ENCODE results near the gene ZC3H18.

Gene ZC3H18

DNA sequence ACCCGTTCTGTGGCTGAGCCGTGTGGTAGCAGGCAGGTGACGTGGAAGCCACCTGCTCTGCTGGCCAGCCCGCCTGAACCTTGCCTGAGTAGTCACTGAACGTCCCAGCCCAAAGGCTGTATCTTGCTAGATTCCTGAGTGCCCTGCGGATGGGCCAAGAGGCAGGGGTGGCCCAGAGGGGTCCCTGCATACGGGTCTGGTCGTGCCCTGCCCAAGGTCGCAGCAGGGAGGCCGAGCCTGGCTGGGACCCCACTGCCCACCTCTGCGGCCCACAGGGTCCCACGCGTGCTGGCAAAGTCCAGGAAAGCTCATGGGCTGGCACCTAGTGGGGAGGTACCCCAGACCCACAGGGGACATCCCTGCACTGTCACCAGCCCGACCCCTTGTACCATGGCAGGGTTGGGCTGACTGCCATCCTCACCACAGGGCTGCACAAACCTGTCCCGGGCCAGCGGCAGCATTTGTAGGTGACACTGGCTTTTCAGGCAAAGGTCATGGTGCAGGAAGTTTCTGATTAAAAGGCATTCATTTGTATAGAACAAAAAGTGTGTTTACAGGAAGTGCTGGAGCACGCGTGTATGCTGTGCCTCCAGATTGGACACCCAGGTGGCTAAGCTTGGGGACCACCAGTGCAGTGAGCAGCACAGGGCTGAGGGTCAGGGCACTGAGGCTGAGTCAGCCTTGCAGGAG is 45.1 kb upstream of the ZC3H18 start:
- TF ChIP-seq, protein P1, sequence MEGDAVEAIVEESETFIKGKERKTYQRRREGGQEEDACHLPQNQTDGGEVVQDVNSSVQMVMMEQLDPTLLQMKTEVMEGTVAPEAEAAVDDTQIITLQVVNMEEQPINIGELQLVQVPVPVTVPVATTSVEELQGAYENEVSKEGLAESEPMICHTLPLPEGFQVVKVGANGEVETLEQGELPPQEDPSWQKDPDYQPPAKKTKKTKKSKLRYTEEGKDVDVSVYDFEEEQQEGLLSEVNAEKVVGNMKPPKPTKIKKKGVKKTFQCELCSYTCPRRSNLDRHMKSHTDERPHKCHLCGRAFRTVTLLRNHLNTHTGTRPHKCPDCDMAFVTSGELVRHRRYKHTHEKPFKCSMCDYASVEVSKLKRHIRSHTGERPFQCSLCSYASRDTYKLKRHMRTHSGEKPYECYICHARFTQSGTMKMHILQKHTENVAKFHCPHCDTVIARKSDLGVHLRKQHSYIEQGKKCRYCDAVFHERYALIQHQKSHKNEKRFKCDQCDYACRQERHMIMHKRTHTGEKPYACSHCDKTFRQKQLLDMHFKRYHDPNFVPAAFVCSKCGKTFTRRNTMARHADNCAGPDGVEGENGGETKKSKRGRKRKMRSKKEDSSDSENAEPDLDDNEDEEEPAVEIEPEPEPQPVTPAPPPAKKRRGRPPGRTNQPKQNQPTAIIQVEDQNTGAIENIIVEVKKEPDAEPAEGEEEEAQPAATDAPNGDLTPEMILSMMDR (IDR thresholded peaks at IDR 0.05; ENCODE audit: insufficient read depth, low read length, missing control alignments), result no peak
- ChIA-PET CTCF (interaction anchor here (1.5 to 1.6 kb wide), 2 partner anchors 15 kb away, joined by 3 to 5 read pairs; no protein-coding TSS in a partner anchor), POLR2A (no interaction called here)
- DNase-seq (ENCODE audit: low read depth, low spot score), result no peak
- H3K4me3 ChIP-seq (ENCODE audit: low read depth, low read length), result no peak overlapping the region

DNA sequence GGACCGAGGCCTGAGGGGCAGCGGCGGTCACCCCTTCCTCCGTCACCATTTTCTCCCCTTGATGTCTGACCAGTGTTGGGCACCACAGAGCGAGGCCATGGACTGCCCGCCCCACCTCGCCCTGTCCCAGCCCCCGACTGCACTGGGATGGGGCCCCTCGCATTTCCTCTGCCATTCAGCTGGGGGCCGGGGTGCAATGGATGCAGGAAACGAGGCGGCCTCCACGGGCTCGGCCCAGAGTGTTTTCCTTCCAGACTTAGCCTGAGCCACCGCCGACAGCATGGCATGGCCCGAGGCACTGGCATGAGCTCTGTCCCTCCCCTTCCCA is 44.6 kb upstream of the ZC3H18 start:
- POLR2A ChIA-PET, result no interaction called here
- TF ChIP-seq, protein P1 (IDR thresholded peaks at IDR 0.05; ENCODE audit: insufficient read depth, low read length, missing control alignments), result no peak
- CTCF ChIA-PET, result interaction anchor here (1.6 kb wide), 1 partner anchor 15 kb away, joined by 5 read pairs; no protein-coding TSS in a partner anchor
- DNase-seq (ENCODE audit: low read depth, low spot score), result no peak
- H3K4me3 ChIP-seq (ENCODE audit: low read depth, low read length), result no peak overlapping the region

DNA sequence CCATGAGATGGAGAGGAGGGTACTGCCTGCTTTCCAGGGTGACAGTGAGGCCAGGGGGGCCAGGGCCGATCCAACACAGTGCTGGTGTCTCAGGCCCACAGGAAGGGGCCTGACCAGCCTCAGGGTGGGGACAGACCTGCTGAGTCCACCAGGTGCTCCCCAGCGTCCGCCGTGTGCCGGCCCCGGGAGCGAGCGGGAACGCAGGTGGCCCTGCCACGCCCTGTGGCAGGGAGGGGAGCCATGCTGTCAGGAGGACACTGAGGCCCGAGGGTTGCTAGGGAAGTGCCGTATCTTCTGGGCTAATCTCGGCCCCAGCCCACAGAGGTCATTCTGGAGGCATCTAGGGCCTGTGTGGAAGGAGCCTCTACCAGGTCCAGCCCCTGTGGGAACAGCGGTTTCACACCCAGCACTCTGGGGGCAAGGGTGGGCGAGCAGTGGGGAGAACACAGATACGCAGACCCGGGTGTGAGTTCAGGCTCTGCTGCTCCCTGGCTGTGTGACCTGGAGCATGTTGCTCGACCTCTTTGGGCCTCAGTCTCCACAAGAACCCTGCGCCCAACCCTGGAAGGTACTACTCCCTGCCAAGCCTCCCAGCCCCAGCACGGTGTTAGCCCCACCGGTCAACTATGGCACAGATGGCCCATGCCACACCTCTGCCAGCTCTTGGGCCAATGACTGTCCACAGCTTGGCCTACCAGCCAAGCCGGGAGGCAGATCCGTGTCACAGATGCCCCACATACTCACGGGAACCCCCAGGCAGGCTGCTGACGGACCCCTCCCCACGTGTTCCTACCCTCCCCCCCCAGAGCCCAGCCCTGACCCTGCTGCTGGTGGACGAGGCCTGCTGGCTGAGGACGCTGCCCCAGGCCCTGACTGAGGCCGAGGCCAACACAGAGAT is 43.9 kb upstream of the ZC3H18 start:
- DNase-seq (ENCODE audit: low read depth, low spot score), result no peak
- ChIA-PET POLR2A (no interaction called here), CTCF (interaction anchor here (1.6 kb wide), 1 partner anchor 16 kb away, joined by 5 read pairs; no protein-coding TSS in a partner anchor)
- no peak overlapping the region for H3K4me3 ChIP-seq (ENCODE audit: low read depth, low read length)
- TF ChIP-seq, protein P1 (IDR thresholded peaks at IDR 0.05; ENCODE audit: insufficient read depth, low read length, missing control alignments), result no peak

DNA sequence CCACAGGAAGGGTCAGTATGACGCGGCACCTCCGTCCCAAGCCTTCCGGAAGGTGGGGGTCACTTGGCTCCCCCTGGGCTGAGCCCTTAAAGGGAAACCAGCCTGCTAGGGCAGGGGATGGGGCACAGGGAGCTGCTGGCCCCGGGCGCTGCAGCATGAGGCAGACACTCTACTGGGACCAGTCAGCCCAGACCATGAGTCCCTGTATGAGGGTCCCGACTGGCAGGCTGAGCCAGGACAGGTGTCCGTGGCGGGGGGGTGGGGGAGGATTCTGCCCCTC is 43.4 kb upstream of the ZC3H18 start:
- POLR2A ChIA-PET, result no interaction called here
- TF ChIP-seq, protein P1 (IDR thresholded peaks at IDR 0.05; ENCODE audit: insufficient read depth, low read length, missing control alignments), result no peak
- DNase-seq (ENCODE audit: low read depth, low spot score), result no peak
- CTCF ChIA-PET, result interaction anchor here (0.6 to 1.6 kb wide), 2 partner anchors 15 to 16 kb away, joined by 3 to 5 read pairs; no protein-coding TSS in a partner anchor
- H3K4me3 ChIP-seq (ENCODE audit: low read depth, low read length), result no peak overlapping the region

DNA sequence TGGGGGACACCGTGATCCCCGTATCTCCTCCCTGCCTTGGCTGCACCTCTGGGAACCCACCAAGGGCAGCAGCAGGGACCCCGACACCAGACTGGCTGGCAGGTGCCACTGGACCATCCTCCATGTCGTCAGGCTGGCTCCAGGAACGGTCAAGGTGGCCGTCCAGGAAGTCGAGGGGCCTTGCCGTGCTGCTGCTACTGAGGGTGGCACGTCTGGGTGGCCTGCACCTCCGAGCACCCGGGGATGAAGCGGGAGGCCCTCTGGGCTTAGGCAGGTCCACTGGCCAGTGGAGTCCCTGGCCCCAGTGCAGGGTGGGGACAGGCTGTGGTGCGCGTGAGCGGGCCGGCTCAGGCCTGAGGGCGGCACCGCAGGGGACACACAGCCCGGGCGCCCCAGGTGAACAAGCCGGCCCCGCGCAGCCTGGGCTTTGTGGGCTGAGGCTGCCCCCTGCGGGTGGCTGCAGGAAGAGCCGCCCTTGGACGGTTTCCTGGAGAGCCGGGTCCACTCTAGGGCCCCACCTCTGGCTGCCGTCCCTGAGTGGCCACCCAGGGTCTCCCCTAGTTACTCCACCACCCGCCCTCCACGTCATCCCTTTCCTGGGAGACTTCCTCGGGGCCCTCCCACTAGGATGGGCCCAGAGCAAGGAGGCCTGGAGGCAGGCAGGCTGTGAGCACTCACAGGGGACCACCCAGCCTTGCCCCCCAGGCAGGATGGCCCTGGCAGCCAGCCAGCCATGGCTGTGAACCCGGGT is 42.8 kb upstream of the ZC3H18 start:
- DNase-seq (ENCODE audit: low read depth, low spot score), result no peak
- TF ChIP-seq, protein P1 (IDR thresholded peaks at IDR 0.05; ENCODE audit: insufficient read depth, low read length, missing control alignments), result peak; percentile 92
- ChIA-PET POLR2A (no interaction called here), CTCF (interaction anchor here (0.6 kb wide), 1 partner anchor 15 kb away, joined by 3 read pairs; no protein-coding TSS in a partner anchor)
- H3K4me3 ChIP-seq (ENCODE audit: low read depth, low read length), result no peak overlapping the region

All from AG04449 (cell line).